Epidermal melanocyte (primary cell): ENCODE results near the gene FAM72C.
"Not testable (repeated sequence)": the region's sequence is repeated elsewhere in the genome, so short reads cannot be mapped to it uniquely, and the experiment has no call there.

Experiments used
- DNase-seq: peaks from one replicate; pipeline ENCODE4 v3.0.0; 2011; ENCODE audit warnings: low spot score; ENCODE audit not compliant: insufficient read length

FAM72C gene

GRCh38 chr1:143913705-143914104 is 58.1 kb downstream of the FAM72C start:
- not testable (repeated sequence) for DNase-seq
